DMS53 treated with DMSO at 0.1 percent for 48 hours (cell line): ENCODE data around the gene TGM5.
"Not testable (repeated sequence)": the region's sequence is repeated elsewhere in the genome, so short reads cannot be mapped to it uniquely, and the experiment has no call there.

Experiments used
- DNase-seq: peaks from one replicate; lab custom pipeline; 2025; ENCODE audit not compliant: unreplicated experiment; lab: John Stamatoyannopoulos, UW

Gene TGM5, protein sequence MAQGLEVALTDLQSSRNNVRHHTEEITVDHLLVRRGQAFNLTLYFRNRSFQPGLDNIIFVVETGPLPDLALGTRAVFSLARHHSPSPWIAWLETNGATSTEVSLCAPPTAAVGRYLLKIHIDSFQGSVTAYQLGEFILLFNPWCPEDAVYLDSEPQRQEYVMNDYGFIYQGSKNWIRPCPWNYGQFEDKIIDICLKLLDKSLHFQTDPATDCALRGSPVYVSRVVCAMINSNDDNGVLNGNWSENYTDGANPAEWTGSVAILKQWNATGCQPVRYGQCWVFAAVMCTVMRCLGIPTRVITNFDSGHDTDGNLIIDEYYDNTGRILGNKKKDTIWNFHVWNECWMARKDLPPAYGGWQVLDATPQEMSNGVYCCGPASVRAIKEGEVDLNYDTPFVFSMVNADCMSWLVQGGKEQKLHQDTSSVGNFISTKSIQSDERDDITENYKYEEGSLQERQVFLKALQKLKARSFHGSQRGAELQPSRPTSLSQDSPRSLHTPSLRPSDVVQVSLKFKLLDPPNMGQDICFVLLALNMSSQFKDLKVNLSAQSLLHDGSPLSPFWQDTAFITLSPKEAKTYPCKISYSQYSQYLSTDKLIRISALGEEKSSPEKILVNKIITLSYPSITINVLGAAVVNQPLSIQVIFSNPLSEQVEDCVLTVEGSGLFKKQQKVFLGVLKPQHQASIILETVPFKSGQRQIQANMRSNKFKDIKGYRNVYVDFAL

DNA sequence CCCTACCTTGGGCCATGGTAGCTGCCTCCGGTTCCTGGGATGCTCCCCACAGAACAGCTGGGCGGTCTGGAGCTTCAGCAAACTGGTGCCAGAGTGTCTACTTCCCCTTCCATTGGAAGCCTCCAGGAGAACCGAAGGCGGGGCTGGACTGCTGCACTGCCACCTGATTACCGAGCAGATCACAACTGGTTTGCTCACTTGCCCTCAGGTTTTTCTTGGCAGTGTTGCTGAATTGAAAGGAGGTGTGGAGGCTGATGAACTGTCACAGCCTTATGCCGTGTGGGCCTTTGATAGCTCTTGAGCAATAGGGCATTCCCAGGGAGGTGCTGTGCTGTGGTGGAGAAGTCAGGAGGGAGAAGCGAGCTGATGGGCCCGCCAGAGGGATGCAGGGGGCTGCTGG is at the start of gene TGM5:
Gene TGM5 (minus strand): TSS at position 95 of the 400 bp plus-strand sequence. CDS start 79 bp downstream, at position 16.
- DNase-seq: no peak

- no peak for DNase-seq
These were observed 47.4 kb upstream of the TGM5 start for GRCh38 chr15:43314171-43314570.

- DNase-seq: no peak
These were observed 45.6 kb upstream of the TGM5 start for GRCh38 chr15:43312378-43312777.

DNA sequence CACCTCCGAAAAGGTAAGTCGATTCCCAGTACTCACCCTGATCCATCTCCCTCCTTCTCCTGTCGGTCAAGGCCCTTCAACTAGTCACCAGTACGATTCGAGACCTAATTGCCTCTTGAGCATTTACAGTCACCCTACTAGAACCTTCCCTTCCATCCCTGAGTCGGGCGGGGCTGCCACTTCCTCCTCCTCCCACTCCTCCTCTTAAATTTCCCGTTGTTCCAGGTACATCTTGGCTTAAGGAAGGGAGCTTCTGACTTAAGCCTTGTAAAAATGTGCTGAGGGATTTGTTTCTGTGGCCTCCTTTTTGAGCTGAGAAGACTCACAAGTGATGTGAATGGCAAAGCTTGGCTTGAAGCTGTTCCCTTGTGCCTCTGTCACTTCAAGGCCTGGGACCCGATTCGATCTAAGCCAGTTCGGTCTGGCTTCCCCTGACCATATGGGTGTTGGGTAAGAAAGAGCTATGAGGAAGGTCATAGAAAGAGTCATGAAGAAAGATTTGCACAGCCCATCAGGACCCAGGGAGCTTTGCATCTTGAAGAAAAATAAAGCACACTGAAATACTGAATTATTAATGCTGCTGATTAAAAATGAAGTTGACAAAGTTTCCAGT is 35.6 kb upstream of the TGM5 start, which contains the start of gene TGM7:
Gene TGM7 (minus strand): TSS at position 51 of the 613 bp plus-strand sequence.
- no peak for DNase-seq

DNA sequence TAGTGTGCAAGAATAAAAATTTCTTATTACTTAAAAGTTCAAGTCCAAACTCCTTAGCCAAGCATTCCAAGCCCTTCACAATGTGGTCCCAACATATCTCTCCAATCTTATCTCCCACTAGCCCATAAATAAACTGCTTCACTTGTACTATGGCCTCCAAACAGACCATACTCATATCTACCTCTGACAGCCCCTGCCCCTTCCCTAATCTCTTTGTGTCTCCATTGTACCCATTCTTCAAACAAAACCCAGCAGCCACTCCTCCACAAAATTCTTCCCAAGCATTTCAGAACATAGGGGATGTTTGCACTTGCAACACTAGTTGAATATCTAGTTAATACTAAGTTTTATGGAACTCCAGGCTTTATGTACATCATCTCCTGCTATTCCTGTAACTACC is 33.2 kb upstream of the TGM5 start:
- DNase-seq: no peak

DNA sequence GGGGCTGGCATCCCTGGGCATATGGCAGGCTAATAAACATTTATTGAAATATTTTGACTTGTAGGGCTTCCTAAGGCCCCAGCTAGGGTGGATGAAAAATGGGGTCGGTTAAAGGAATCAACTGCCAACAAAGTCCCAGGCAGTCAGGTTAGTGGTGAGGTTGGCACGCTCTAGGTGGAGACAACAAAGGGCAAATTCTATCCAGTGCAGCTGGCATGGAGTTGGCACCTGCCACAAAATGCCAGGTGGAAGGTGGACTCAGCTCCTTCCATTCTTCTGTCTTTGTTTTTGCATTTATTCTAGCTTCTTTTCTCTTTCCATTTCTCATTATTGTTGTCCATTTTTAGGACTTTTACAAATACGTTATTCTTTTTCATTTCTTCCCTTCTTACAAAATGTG is 32.7 kb upstream of the TGM5 start:
- no peak for DNase-seq

GRCh38 chr15:43294091-43294706 is 27.5 kb upstream of the TGM5 start:
- DNase-seq: peak; percentile 31

DNA sequence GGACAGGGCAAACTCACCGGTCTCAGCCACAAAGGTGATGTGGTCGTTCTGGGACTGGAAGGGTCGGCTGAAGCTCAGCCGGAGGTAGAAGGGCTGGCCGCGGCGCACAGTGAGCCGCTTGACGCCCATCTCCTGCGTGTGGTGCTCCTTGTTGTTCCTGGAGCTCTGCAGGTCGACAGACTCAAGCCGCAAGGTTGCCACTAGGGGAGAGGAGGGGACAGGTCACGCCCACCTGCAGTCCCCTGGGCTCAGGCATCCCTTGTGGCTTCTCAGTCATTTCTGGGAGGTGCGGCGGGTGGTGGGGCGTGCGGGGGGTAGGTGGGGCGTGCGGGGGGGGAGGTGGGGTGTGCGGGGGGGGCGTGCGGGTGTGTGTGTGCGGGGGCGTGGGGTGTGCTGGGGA is 26.7 kb upstream of the TGM5 start:
- no peak for DNase-seq

GRCh38 chr15:43292375-43293078 is 25.8 kb upstream of the TGM5 start:
- no peak for DNase-seq

DNA sequence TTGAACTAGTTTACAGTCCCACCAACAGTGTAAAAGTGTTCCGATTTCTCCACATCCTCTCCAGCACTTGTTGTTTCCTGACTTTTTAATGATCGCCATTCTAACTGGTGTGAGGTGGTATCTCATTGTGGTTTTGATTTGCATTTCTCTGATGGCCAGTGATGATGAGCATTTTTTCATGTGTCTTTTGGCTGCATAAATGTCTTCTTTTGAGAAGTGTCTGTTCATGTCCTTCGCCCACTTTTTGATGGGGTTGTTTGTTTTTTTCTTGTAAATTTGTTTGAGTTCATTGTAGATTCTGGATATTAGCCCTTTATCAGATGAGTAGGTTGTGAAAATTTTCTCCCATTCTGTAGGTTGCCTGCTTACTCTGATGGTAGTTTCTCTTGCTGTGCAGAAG is 22.9 kb upstream of the TGM5 start:
- not testable (repeated sequence) for DNase-seq

GRCh38 chr15:43287254-43287653 is 20.5 kb upstream of the TGM5 start:
- DNase-seq: no peak

- DNase-seq: no peak
These were observed 19.3 kb upstream of the TGM5 start for GRCh38 chr15:43286074-43286473.

DNA sequence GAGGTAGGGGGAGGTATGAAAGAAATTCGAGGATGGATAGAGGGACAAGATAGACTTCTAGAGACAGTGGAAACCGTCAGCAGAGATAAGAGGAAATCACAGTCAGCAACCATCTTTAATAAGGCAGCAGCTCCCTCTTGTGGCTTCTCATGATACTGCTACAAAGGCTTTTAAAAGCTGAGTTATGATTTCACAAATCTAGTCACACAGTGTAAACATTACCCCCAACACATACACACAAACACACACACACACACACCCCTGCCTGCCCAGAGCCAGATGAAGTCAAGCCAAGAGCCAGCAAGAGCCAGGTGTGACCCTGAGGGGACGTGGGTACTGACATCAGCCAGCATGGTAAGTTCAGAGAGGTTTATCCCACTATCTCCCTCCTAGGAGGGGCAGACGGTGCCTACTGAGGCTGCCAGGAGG is 18.9 kb upstream of the TGM5 start:
- DNase-seq: peak; percentile 57

- DNase-seq: no peak
These were observed 16.8 kb upstream of the TGM5 start for GRCh38 chr15:43283526-43283925.

GRCh38 chr15:43281926-43282602 is 15.3 kb upstream of the TGM5 start:
- DNase-seq: no peak

GRCh38 chr15:43280996-43281395 is 14.3 kb upstream of the TGM5 start:
- DNase-seq: no peak

DNA sequence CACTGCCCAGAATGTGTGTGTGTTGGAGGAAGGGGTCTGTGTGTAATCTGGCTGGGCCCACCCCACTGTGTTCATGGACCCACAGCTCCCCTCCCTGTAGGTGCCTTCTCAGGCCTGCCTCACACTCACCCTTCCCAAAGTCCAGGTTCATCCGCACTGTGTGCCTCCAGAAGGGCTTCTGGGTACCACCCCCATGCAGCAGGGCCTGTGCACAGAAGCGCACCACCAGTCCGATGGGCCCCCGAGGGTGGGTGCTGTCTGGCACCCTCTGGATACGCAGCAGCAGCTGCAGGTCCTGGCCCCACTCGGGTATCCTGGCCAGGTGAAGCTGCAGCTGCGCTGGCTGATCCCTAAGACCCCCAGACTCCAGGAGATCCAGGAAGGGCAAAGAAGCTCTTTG is 12.8 kb upstream of the TGM5 start:
- no peak for DNase-seq

GRCh38 chr15:43278869-43279268 is 12.1 kb upstream of the TGM5 start:
- no peak for DNase-seq

- DNase-seq: no peak
These were observed 11.2 kb upstream of the TGM5 start for GRCh38 chr15:43277901-43278300.

DNA sequence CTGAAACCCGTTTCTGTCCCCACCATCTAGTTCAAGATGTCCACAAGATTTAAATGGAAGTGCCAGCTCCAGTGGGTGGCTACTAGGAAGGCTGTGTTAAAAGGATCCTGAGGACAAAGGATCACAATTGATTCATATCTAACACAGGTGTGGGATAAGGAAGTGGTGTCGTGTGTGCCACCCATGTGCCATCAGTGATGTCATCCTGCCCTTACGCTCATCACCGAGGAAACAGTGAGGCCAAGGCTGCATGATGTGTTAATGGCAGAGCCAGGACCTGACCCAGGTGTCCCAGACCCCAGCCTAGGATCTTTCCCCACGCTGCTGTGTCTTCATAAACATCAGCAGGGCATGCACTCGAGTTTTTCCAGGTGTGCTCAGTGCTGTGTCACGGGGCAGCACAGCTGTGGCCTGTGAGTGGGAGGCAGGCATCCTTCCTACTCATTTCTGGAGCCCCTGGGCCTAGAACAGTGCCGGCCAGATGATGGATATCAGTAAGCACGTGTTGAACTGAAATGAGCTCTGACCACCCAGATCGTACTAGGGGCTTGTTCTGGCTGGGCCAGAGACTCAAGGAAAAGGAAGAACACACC is 10.6 kb upstream of the TGM5 start:
- no peak for DNase-seq
